ENCODE results near the gene SH2D3A.
"Not testable (repeated sequence)": the region's sequence is repeated elsewhere in the genome, so short reads cannot be mapped to it uniquely, and the experiment has no call there.

Gene SH2D3A

GRCh38 chr19:6719540-6719861 is 47.7 kb downstream of the SH2D3A start:
- DNase-seq = no peak

- DNase-seq = no peak
These were observed 48.3 kb downstream of the SH2D3A start for GRCh38 chr19:6718741-6719539.

GRCh38 chr19:6718111-6718740 is 49.0 kb downstream of the SH2D3A start:
- no peak for DNase-seq

- DNase-seq = no peak
These were observed 49.7 kb downstream of the SH2D3A start for GRCh38 chr19:6717441-6717971.

GRCh38 chr19:6717036-6717435 is 50.2 kb downstream of the SH2D3A start:
- DNase-seq = no peak

GRCh38 chr19:6716610-6716970 is 50.6 kb downstream of the SH2D3A start:
- no peak for DNase-seq

GRCh38 chr19:6714749-6715555 is 52.3 kb downstream of the SH2D3A start:
- DNase-seq = no peak

GRCh38 chr19:6713773-6714692 is 53.2 kb downstream of the SH2D3A start:
- no peak for DNase-seq

GRCh38 chr19:6712692-6713670 is 54.3 kb downstream of the SH2D3A start:
- DNase-seq = no peak

- DNase-seq = no peak
These were observed 55.0 kb downstream of the SH2D3A start for GRCh38 chr19:6712231-6712630.

- no peak for DNase-seq
These were observed 55.6 kb downstream of the SH2D3A start for GRCh38 chr19:6711605-6712004.

GRCh38 chr19:6711078-6711361 is 56.2 kb downstream of the SH2D3A start:
- DNase-seq = no peak

- DNase-seq = no peak
These were observed 56.8 kb downstream of the SH2D3A start for GRCh38 chr19:6710273-6711077.

- DNase-seq = no peak
These were observed 57.7 kb downstream of the SH2D3A start for GRCh38 chr19:6709549-6709948.

- not testable (repeated sequence) for DNase-seq
These were observed 58.3 kb downstream of the SH2D3A start for GRCh38 chr19:6708913-6709312.

- DNase-seq = no peak
These were observed 58.9 kb downstream of the SH2D3A start for GRCh38 chr19:6708346-6708745.

GRCh38 chr19:6707658-6708018 is 59.6 kb downstream of the SH2D3A start:
- no peak for DNase-seq

- DNase-seq = no peak
These were observed 60.1 kb downstream of the SH2D3A start for GRCh38 chr19:6707011-6707657.

- no peak for DNase-seq
These were observed 60.6 kb downstream of the SH2D3A start for GRCh38 chr19:6706633-6706958.

- DNase-seq = no peak
These were observed 61.2 kb downstream of the SH2D3A start for GRCh38 chr19:6705931-6706632.

All from stimulated activated CD4-positive, alpha-beta T cell treated with anti-CD3 and anti-CD28 coated beads, Interleukin-4, amount 100 ng/mL, for 4 hours (primary cell).